Left renal pelvis (tissue), 4 donors: ENCODE results near the gene DBR1. TPM values are rescaled to one million over a fixed set of nuclear protein-coding genes. Genes with fewer than 3 reads are reported as not detected.
A peak's percentile ranks its signal among the peaks of the same experiment; 100 is the strongest.
"Not testable (repeated sequence)": the region's sequence is repeated elsewhere in the genome, so short reads cannot be mapped to it uniquely, and the experiment has no call there.

Source experiments
- DNase-seq, 4 donors: peaks; one replicate each; pipeline ENCODE4 v3.0.0-alpha.2; 2013; ENCODE audit warnings: low read depth in 4 of 4, low spot score in 3 of 4
- polyA plus RNA-seq, 4 donors: library from polyadenylated mRNA; unstranded; fragments of 120-200 nt; gene quantifications; one replicate each; pipeline ENCODE4 v1.2.1, GENCODE V29; 2013; ENCODE audit not compliant: insufficient read length in 4 of 4

Gene DBR1
- polyA plus RNA-seq, 4 donors = 15.9 to 22.7 (median 21.2) TPM

- peak in 3 of 4 donors; percentile 77 to 80 (median 79) for DNase-seq
Measured at GRCh38 chr3:138187296-138188012, 12.7 kb upstream of the DBR1 start, which contains the start of gene ARMC8. ARMC8 (plus strand) TSS chr3:138187301; CDS start chr3:138187555, 254 bp downstream.

- peak in 1 of 4 donors; percentile 81 for DNase-seq
Measured at GRCh38 chr3:138186803-138187295, 12.1 kb upstream of the DBR1 start.

DNA sequence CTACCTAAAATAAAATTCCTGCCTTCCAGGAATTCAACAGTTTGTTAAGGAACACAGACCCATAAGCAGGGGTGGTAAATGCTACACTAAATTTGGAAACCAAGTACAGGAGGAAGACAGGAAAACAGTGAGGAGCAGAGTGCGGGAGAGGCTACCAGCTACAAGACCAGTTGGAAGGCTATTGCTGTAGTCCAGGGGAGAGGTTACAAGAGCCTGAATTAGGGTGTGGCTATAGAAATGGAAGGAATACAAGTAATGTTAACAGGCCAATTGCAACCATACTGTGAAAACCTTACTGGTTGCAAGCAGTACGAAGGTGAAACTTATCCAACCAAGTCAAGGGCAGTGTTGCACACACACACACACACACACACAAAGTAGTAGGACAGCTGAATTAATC lies 11.5 kb upstream of the DBR1 start:
- DNase-seq = no peak

DNA sequence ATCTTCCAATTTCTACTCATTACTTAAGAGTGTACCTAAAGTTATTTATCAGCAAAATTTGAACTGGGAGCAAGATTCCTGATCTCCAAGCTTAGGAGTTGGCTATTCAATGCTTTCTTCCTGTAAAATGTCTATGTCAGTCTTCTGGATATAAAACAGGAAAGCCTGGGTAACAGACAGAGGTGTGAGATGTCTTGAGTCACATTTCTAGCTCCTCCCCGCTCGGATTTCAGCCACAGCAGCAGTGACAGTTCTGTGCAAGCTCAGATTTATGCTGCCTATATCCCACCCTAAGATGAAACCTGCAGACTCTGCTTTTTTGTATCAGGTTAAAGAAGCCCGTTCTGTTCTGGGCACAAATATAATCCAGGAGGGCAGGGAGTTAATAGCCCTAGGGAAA lies 10.3 kb upstream of the DBR1 start:
- DNase-seq = no peak

- DNase-seq = no peak
Measured at GRCh38 chr3:138180375-138181029, 5.8 kb upstream of the DBR1 start.

GRCh38 chr3:138173769-138174420 lies 826 bp downstream of the DBR1 start:
- DNase-seq = no peak

- DNase-seq = no peak
Measured at GRCh38 chr3:138172625-138173024, 2.1 kb downstream of the DBR1 start.

DNA sequence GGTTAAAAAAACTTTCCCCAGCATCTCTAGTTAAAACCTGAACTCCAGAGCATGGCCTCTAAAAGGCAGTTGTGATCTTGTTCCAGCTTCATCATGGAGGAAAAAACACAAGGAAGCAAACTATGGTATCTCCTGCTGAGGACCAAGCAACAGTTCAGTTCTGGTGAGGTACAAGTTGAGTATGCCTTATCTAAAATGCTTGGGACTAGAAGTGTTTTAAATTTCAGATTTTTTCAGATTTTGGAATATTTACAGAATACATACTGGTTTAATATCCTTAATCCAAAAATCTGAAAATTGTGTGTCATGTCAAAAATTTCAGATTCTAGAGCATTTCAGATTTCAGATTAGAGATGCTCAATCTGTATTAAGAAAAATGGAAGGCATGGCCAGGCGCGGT lies 9.7 kb downstream of the DBR1 start:
- DNase-seq = no peak

DNA sequence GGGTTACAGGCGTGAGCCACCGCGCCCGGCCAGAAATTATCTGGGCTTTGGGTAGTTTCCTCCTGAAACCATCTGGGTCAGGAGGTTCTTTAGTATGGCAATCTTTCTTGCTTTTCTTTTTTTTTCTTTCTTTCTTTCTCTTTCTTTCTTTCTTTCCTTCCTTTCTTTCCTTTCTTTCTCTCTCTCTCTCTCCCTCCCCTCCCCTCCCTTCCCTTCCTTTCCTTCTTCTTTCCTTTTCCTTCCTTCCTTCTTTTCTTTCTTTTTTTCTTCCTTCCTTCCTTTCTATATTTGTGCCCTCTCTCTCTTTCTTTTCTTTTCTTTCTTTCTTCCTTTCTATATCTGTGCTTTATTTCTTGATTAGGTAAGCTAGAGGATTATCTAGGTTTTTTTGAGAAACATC lies 17.0 kb downstream of the DBR1 start:
- no peak for DNase-seq

DNA sequence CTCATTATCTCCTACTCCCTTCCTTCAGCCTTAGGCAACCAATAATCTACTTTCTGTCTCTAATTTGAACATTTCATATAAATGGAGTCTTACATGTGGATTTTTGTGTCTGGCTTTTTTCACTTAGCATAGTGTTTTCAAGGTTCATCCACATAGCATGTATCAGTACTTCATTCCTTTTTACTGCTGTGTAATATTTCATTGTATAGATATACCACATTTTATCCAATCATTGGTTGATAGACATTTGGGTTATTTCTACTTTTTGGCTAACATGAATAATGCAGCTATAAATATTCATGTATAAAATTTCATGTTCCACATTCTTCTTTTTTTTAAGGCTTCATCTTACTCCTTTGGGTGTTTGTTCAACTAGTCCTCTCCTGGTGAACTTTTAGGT lies 20.2 kb downstream of the DBR1 start:
- DNase-seq = no peak

DNA sequence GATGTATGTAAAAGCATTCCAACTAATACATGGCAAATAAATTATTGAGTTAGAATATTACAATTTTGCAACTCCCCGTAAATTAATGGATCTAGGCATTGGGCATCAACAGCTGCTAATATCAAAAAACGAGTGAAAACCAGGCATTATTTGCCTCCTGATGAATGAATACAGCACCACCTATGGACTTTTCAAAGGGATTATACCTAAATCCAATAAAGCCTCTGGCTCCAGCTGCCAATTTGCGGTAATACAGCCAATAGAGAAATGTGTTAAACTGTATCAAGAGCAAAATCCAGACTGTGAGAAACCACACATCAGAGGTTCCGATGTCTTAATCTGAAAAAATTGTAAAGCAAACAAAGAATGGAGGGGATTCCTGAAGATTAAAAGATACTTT lies 26.2 kb downstream of the DBR1 start:
- DNase-seq = no peak

DNA sequence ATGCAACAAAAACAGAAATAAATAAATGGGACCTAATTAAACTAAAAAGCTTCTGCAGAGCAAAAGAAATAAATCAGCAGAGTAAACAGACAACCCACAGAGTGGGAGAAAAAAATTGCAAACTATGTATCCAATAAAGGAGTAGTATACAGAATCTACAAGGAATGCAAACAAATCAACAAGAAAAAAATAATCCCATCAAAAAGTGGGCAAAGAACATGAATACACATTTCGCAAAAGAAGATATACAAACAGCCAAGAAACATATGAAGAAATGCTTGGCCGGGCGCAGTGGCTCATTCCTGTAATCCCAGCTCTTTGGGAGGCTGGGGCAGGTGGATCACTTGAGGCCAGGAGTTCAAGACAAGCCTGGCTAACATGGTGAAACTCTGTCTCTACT lies 32.5 kb downstream of the DBR1 start:
- DNase-seq = not testable (repeated sequence)

DNA sequence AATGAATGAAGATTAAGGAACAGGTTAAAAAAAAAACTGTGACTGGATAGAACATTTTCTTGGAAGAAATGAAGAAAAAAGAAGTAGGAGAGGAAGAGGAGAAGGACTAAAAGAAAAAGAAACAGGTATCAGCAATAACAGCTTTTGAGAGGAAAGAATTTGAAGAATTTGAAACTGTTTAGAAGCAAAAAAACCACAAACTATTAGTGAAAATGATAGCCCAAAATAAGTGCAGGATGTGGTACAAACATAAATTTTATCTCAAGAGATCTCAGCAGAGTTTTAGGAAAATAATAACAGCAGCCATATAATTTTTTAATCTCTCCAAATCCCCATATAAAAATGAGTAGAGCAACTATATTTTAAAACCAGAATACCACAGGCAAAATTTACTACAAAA lies 33.8 kb downstream of the DBR1 start:
- no peak for DNase-seq

DNA sequence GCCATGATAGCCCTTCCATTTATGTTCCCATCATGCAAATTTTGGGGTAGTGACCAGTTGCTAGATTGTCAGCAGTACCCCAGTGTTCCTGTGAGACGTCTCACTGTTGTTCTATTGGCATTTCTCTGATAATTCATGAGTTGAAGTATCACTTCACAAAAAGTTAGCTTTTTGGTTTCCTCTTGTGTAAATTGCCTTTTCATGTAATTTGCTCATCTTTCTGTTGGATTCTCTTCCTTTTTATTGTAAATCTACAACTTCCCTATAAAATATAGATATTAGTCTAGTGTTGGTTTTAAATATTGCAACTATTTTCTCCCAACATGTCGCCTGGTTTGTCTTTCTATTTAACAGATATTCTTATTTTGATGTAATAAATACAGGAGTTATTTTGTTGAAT lies 35.0 kb downstream of the DBR1 start:
- DNase-seq = no peak

- no peak for DNase-seq
Measured at GRCh38 chr3:138137861-138138260, 36.9 kb downstream of the DBR1 start.

- DNase-seq = no peak
Measured at GRCh38 chr3:138136201-138136600, 38.5 kb downstream of the DBR1 start.

- DNase-seq = no peak
Measured at GRCh38 chr3:138135833-138136194, 38.9 kb downstream of the DBR1 start.

GRCh38 chr3:138135146-138135832 lies 39.4 kb downstream of the DBR1 start:
- no peak for DNase-seq

- DNase-seq = no peak
Measured at GRCh38 chr3:138132239-138132638, 42.5 kb downstream of the DBR1 start, which contains the start of gene A4GNT. A4GNT (minus strand) TSS chr3:138132390; CDS start chr3:138131256, 1,134 bp downstream.

GRCh38 chr3:138127636-138128365 lies 46.9 kb downstream of the DBR1 start:
- no peak for DNase-seq
